Measurements from ENCODE around the gene VIPR2.

Gene VIPR2

GRCh38 chr7:159045839-159046238 lies 98.8 kb downstream of the VIPR2 start:
- no peak overlapping the region for H3K4me3 ChIP-seq (replicated peaks; ENCODE audit: low read depth, low read length)
- TF ChIP-seq CTCF (IDR thresholded peaks at IDR 0.05; ENCODE audit: low read length, missing control alignments), result no peak
- no peak for DNase-seq (ENCODE audit: low read depth)

- no peak for TF ChIP-seq CTCF (IDR thresholded peaks at IDR 0.05; ENCODE audit: low read length, missing control alignments)
Measured at GRCh38 chr7:159042581-159043101, 102.0 kb downstream of the VIPR2 start.

GRCh38 chr7:159042103-159042502 lies 102.6 kb downstream of the VIPR2 start:
- no peak for DNase-seq (ENCODE audit: low read depth)
- no peak for TF ChIP-seq CTCF (IDR thresholded peaks at IDR 0.05; ENCODE audit: low read length, missing control alignments)
- H3K4me3 ChIP-seq (replicated peaks; ENCODE audit: low read depth, low read length), result no peak overlapping the region

More at GRCh38 chr7:159042581-159043101, 102.0 kb downstream of the VIPR2 start:
- no peak overlapping the region for H3K4me3 ChIP-seq (replicated peaks; ENCODE audit: low read depth, low read length)
- no peak for DNase-seq (ENCODE audit: low read depth)

GRCh38 chr7:159040912-159041711 lies 103.6 kb downstream of the VIPR2 start:
- no peak for TF ChIP-seq CTCF (IDR thresholded peaks at IDR 0.05; ENCODE audit: low read length, missing control alignments)
- DNase-seq (ENCODE audit: low read depth), result no peak
- H3K4me3 ChIP-seq (replicated peaks; ENCODE audit: low read depth, low read length), result no peak overlapping the region

- no peak for TF ChIP-seq CTCF (IDR thresholded peaks at IDR 0.05; ENCODE audit: low read length, missing control alignments)
- no peak for DNase-seq (ENCODE audit: low read depth)
Measured at GRCh38 chr7:159040146-159040545, 104.5 kb downstream of the VIPR2 start.

GRCh38 chr7:159039716-159040115 lies 105.0 kb downstream of the VIPR2 start:
- no peak for TF ChIP-seq CTCF (IDR thresholded peaks at IDR 0.05; ENCODE audit: low read length, missing control alignments)
- H3K4me3 ChIP-seq (replicated peaks; ENCODE audit: low read depth, low read length), result no peak overlapping the region
- no peak for DNase-seq (ENCODE audit: low read depth)

More at GRCh38 chr7:159040146-159040545, 104.5 kb downstream of the VIPR2 start:
- no peak overlapping the region for H3K4me3 ChIP-seq (replicated peaks; ENCODE audit: low read depth, low read length)

All from fibroblast of pulmonary artery (primary cell).